CD4-positive, CD25-positive, alpha-beta regulatory T cell (primary cell): ENCODE results near the gene TMEM247. TPM values are rescaled to one million over a fixed set of nuclear protein-coding genes. Genes with fewer than 3 reads are reported as not detected.

Source experiments
- ATAC-seq, 2 donors: fragments of 150-1000 bp; cut with Tn5 transposase; one replicate each; pipeline ENCODE4 v1.10.0; 2021; ENCODE audit warnings: low read depth in 2 of 2, moderate number of reproducible peaks in 2 of 2, moderate library complexity in 1 of 2
- DNase-seq, 3 donors: peaks; one replicate each; pipeline versions ENCODE4 v3.0.0 to v3.0.0-alpha.2; 2012 to 2022; ENCODE audit warnings: mixed read lengths in 1 of 3
- H3K27ac ChIP-seq: one replicate; pipeline ENCODE4 v1.7.0; 2013; ENCODE audit warnings: mild to moderate bottlenecking, low read length; ENCODE audit not compliant: insufficient read depth, poor library complexity, severe bottlenecking
- H3K27me3 ChIP-seq: one replicate; pipeline ENCODE4 v1.7.0; 2013; ENCODE audit warnings: low read length; ENCODE audit not compliant: control insufficient read depth, insufficient read depth
- H3K36me3 ChIP-seq: one replicate; pipeline ENCODE4 v1.7.0; 2013; ENCODE audit warnings: mild to moderate bottlenecking, low read length, moderate library complexity; ENCODE audit not compliant: control insufficient read depth, insufficient read depth
- H3K4me1 ChIP-seq: 2 replicates; pipeline ENCODE4 v1.7.0; 2013; ENCODE audit warnings: mild to moderate bottlenecking, low read length; ENCODE audit not compliant: insufficient read depth, control insufficient read depth, poor library complexity, severe bottlenecking
- H3K4me3 ChIP-seq: one replicate; pipeline ENCODE4 v1.7.0; 2013; ENCODE audit warnings: low read depth, mild to moderate bottlenecking, low read length, moderate library complexity
- H3K9me3 ChIP-seq, 2 experiments: 1 replicate in 1 of 2; 2 replicates in 1 of 2; pipeline ENCODE4 v1.7.0; 2013; ENCODE audit warnings: low read length in 2 of 2, mild to moderate bottlenecking in 1 of 2, moderate library complexity in 1 of 2; ENCODE audit not compliant: control insufficient read depth in 2 of 2
- H3K27ac Mint-ChIP-seq, 3 donors: one replicate each; pipeline ENCODE4 v1.8.0; 2020 to 2022; ENCODE audit warnings: mild to moderate bottlenecking in 3 of 3, mixed read lengths in 3 of 3, moderate library complexity in 2 of 3
- H3K27me3 Mint-ChIP-seq: one replicate; pipeline ENCODE4 v1.8.0; 2022; ENCODE audit warnings: mild to moderate bottlenecking, mixed read lengths
- H3K36me3 Mint-ChIP-seq: one replicate; pipeline ENCODE4 v1.8.0; 2020; ENCODE audit warnings: mixed read lengths
- H3K4me1 Mint-ChIP-seq, 4 donors: one replicate each; pipeline ENCODE4 v1.8.0; 2020 to 2022; ENCODE audit warnings: mixed read lengths in 4 of 4, mild to moderate bottlenecking in 1 of 4
- H3K4me3 Mint-ChIP-seq, 4 donors: one replicate each; pipeline ENCODE4 v1.8.0; 2020 to 2022; ENCODE audit warnings: mild to moderate bottlenecking in 4 of 4, mixed read lengths in 4 of 4, moderate library complexity in 3 of 4
- H3K9me3 Mint-ChIP-seq, 7 donors: one replicate each; pipeline ENCODE4 v1.8.0; 2020 to 2022; ENCODE audit warnings: mixed read lengths in 7 of 7, mild to moderate bottlenecking in 3 of 7, moderate library complexity in 2 of 7
- polyA plus RNA-seq, 4 donors: library from polyadenylated mRNA; unstranded; fragments of 300-500 nt; fragmentation: Illumina TruSeq; gene quantifications; one replicate each; pipeline ENCODE4 v1.2.3, GENCODE V29; 2021
- total RNA-seq: library from RNA; stranded (reverse); gene quantifications from one replicate; pipeline ENCODE4 v1.2.3, GENCODE V29; 2022

The TMEM247 gene
- total and polyA plus RNA-seq, 5 donors from 2014 or later, result not detected

DNA sequence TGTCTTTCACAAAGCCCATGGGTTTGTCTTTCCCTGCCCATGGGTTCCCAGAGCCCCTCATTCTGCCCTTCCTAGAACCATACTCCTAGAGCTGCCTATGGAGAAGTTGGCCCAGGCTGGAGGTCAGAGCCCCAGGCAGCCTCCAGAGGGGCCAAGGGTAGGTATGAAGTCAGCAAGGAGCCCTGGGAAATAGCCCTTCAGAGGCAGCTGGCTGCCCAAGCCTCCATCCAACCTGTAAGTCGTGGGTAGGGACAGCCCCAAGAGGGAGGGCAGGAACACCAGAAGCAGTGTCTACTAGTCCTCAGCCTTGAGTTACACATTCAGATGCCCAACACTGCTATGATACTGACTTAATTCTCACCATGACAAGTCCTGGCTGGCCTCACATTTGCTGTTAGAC lies 49.5 kb downstream of the TMEM247 start:
- no peak overlapping the region for H3K4me3 Mint-ChIP-seq
- Histone ChIP-seq H3K36me3 (no peaks in the 10 kb centered on the region), H3K27ac (no peak overlapping the region), H3K4me3 (no peak overlapping the region), H3K9me3 (no peaks in the 10 kb centered on the region), H3K27me3 (no peaks in the 10 kb centered on the region), H3K4me1 (no peaks in the 10 kb centered on the region)
- peaks cover 0 to 3% (median under 1%) of the 10 kb centered on the region in 4 donors for H3K4me1 Mint-ChIP-seq
- ATAC-seq (no peak), DNase-seq (no peak)
- H3K36me3 Mint-ChIP-seq, result peaks cover 25% of the 10 kb centered on the region
- peaks cover 0 to 2% (median 0%) of the 10 kb centered on the region in 7 donors for H3K9me3 Mint-ChIP-seq
- H3K27me3 Mint-ChIP-seq, result no peaks in the 10 kb centered on the region
- no peak overlapping the region for H3K27ac Mint-ChIP-seq

DNA sequence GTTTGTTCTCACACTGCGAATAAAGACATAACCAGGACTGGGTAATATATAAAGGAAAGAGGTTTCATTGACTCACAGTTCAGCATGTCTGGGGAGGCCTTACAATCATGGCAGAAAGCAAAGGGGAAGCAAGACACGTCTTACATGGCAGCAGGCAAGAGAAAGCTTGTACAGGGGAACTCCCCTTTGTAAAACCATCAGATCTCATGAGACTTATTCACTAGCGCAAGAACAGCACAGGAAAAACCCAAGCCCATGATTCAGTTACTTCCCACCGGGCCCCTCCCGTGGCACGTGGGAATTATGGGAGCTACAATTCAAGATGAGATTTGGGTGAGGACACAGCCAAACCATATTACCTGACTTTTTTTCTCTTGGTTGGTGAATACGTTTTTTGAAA lies 51.3 kb downstream of the TMEM247 start:
- H3K4me1 ChIP-seq, result peaks cover 13% of the 10 kb centered on the region
- H3K36me3 Mint-ChIP-seq, result peaks cover 19% of the 10 kb centered on the region
- H3K27me3 Mint-ChIP-seq, result no peaks in the 10 kb centered on the region
- no peak overlapping the region for H3K4me3 ChIP-seq
- DNase-seq (no peak), ATAC-seq (no peak)
- no peak overlapping the region for H3K27ac ChIP-seq
- peaks cover 10 to 21% (median 15%) of the 10 kb centered on the region in 4 donors for H3K4me1 Mint-ChIP-seq
- H3K9me3 Mint-ChIP-seq, result peaks cover 0 to 2% (median 0%) of the 10 kb centered on the region in 7 donors
- no peaks in the 10 kb centered on the region for H3K9me3 ChIP-seq
- H3K27ac Mint-ChIP-seq, result no peak overlapping the region
- no peak overlapping the region for H3K4me3 Mint-ChIP-seq
- no peaks in the 10 kb centered on the region for H3K27me3 ChIP-seq
- no peaks in the 10 kb centered on the region for H3K36me3 ChIP-seq

DNA sequence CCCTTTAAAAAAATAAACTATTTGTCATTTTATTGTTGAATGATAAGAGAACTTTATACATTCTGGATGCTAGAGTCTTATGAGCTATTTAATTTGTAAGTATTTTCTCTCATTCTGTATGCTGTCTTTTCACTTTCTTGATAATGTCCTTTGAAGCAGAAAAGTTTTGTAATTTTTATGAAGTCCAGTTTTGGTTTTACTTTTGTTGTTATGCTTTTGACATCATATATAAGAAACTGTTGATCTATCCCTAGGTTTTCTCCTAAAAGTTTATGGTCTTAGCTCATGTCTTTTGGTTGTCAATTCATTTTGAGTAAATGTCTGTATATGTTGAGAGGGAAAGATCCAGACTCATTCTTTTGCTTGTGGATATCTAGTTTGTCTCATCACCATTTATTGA lies 52.5 kb downstream of the TMEM247 start:
- Mint-ChIP-seq H3K4me3 (no peak overlapping the region), H3K9me3 (peaks cover 0 to 2% (median 0%) of the 10 kb centered on the region in 7 donors), H3K27me3 (no peaks in the 10 kb centered on the region), H3K27ac (no peak overlapping the region), H3K36me3 (peaks cover 13% of the 10 kb centered on the region), H3K4me1 (peaks cover 10 to 33% (median 21%) of the 10 kb centered on the region in 4 donors)
- Histone ChIP-seq H3K4me1 (peaks cover 15% of the 10 kb centered on the region), H3K36me3 (no peaks in the 10 kb centered on the region), H3K4me3 (no peak overlapping the region), H3K27ac (no peak overlapping the region), H3K9me3 (no peaks in the 10 kb centered on the region), H3K27me3 (no peaks in the 10 kb centered on the region)
- ATAC-seq (no peak), DNase-seq (no peak)

Other genes with a start within 250 kb of the TMEM247 start
- 4.4 TPM for gene EPAS1, start 182.2 kb upstream of the TMEM247 start, total RNA-seq
- gene EPAS1, start 182.2 kb upstream of the TMEM247 start, polyA plus RNA-seq, result under 1 TPM in 2 of 4 donors, not detected in 2; 0.22 to 0.31 TPM
- gene RHOQ, start 62.9 kb downstream of the TMEM247 start, total RNA-seq, result 16.1 TPM
- gene RHOQ, start 62.9 kb downstream of the TMEM247 start, polyA plus RNA-seq, result 1 to 10 TPM in 2 of 4 donors, under 1 TPM in 2; 0.60 to 2.2 (median 1.00) TPM
- gene ATP6V1E2, start 63.0 kb downstream of the TMEM247 start, total RNA-seq, result 5.5 TPM
- 1 to 10 TPM; 4.9 to 8.5 (median 6.2) TPM for gene ATP6V1E2, start 63.0 kb downstream of the TMEM247 start, polyA plus RNA-seq
- 12.5 TPM for gene PIGF, start 137.5 kb downstream of the TMEM247 start, total RNA-seq
- 10 to 100 TPM; 20.0 to 31.1 (median 21.9) TPM for gene PIGF, start 137.5 kb downstream of the TMEM247 start, polyA plus RNA-seq
- 18.3 TPM for gene CRIPT, start 137.7 kb downstream of the TMEM247 start, total RNA-seq
- 10 to 100 TPM in 3 of 4 donors, 1 to 10 TPM in 1; 9.8 to 19.3 (median 16.3) TPM for gene CRIPT, start 137.7 kb downstream of the TMEM247 start, polyA plus RNA-seq
- gene SOCS5, start 219.7 kb downstream of the TMEM247 start, total RNA-seq, result 11.5 TPM
- gene SOCS5, start 219.7 kb downstream of the TMEM247 start, polyA plus RNA-seq, result 1 to 10 TPM; 3.2 to 5.8 (median 5.2) TPM